GM19395 (cell line): ENCODE results near the gene LDLRAD4.

Experiments used
- ATAC-seq: cut with Tn5 transposase; IDR thresholded peaks from one replicate; pipeline ENCODE4 v1.9.1; 2021; ENCODE audit warnings: mild to moderate bottlenecking, moderate library complexity; ENCODE audit not compliant: unreplicated experiment

Gene LDLRAD4

DNA sequence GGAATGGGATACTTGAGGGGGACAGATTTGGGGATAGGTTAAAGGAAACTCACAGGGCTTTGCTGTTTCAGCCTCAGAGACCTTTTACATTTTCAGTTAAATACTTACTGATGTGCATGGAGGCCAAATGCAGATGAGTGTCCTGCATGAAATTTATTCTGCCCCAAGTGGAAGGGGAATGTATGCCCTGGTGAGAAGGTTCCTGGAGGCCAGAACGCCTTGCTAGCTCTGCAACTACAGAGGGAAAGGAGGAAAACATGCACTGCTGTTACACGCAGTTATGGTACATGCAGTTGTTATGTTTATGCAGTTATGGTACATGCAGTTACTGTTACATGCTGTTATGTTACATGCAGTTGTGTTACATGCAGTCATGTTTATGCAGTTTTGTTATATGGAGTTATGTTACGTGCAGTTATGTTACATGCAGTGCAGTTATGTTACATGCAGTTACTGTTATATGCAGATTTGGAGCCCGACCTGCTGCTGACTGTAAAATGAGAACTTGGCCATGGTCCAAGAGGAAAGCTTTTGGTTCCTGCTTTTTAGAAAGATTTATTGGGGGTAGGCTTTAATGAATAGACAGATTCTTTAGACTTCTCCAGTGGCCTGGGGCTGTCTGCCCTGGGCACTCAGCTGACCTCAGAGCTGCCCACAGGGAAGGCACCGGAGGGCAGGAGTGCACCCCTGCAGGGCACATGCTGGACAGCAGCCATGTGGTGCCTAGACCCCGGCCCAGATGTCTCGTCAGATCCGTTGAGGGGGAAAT, 84.1 kb downstream of the LDLRAD4 start:
- ATAC-seq = no peak

DNA sequence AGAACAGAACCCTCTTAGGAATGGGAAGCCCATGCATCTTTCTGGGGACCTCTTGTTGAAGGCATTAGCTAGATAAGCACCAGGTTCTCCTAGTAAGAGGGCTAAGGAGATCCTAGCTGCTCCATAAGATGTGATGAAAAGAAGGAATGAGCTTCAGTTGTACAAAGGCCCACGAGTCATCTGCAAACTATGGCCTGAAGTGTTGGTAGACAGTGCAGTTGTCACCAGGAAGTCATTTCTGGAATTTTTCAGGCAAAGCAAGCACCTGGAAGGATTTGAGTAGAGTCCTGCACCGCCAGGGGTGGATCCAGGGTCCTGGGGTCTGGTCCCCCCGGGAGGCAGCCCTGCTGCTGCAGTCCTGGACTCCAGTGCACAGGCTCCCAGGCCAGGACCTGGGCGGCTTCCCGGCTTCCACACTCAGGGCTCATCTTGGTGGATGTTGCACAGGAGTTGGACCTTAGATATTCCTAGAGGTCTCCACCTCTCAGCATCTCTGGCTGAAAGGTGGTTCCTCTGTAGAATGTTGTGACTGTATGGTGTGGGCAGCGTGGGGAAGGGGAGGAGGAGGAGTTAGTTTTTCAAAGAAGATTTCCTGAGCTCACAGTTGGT, 85.3 kb downstream of the LDLRAD4 start:
- ATAC-seq = no peak

DNA sequence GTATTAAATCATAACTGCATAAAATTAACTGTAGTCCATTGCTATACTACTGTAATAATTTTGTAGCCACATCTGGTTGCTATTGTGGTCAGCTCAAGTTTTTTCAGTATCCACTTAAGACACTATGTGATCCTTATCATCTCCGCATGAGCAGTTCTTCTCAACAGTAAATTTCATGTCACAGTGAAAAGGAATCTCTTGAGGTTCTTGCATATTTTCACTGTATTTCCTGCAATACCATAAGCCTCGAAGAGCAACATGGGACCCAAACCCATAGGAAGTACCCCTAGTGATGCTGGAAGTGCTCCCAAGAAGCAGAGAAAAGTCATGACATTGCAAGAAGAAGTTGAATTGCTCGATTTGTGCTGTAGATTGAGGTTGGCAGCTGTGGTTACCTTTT, 86.7 kb downstream of the LDLRAD4 start:
- ATAC-seq = no peak

DNA sequence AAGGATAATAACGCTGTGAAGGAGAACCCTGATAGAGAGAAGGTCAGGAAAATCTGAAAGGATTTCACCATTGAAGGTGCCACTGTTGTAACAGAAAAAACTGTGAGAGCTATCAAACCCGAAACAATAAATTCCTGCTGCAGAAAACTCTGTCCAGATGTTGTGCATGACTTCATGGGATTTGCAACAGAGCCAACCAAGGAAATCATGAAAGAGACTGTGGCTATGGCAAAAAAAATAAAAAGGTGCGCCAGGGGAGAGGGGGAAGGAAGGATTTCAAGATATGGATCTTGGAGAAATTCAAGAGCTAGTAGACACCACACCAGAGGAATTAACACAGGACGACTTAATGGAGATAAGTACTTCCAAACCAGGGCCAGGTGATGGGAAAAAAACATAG, 88.0 kb downstream of the LDLRAD4 start:
- ATAC-seq = no peak

DNA sequence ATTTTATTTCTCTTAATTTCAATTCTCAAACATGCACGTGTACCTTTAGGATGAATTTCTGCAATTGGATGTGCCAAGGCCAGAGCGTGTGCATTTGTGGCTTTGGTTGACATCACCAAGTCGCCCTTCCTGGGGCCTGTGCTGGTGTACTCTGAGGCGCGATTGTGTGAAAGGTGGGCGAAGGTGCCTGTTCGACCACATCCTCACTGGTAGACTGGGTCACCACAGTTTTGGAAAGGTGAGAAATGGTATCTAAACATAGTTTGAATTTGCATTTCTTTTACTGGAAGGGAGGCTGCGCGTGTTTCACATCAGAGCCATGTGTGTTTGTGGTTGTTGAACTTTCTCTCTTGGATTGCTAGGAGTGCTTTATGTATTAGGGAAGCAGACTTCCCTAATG, 89.8 kb downstream of the LDLRAD4 start:
- ATAC-seq = no peak

DNA sequence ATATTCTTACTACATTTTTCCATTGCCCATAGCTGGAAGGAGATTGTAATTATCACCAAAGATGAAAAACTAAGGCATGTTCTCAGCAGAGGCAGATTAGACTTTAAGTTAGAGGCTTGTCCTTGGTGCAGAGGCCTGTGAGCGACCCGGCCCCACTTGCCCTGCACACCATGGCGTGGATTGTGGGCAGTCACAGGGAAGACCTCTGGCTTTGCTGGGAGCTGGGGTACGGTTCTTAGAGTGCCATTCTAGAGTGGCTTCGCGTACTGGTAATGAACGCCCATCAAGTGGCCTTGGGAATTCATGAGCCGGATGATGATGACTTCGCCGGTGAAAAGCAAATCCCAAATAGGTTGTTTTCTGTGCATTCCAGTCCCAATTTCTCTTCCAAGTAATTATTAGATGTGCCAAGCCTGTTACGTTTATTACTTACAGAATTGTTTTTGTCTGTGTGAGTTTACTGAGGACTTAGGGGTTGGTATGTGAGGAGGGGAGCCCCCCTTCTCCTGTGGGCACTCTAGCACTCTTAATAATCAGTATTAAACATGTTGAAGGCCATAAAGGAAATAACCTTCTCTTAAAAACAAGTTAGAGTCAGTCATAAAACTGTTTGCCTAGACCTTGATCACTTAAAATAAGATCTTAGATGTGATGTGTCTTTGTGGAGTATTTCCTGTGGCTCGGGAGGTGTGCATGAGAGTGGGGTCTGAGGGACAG, 90.6 kb downstream of the LDLRAD4 start:
- ATAC-seq = no peak

DNA sequence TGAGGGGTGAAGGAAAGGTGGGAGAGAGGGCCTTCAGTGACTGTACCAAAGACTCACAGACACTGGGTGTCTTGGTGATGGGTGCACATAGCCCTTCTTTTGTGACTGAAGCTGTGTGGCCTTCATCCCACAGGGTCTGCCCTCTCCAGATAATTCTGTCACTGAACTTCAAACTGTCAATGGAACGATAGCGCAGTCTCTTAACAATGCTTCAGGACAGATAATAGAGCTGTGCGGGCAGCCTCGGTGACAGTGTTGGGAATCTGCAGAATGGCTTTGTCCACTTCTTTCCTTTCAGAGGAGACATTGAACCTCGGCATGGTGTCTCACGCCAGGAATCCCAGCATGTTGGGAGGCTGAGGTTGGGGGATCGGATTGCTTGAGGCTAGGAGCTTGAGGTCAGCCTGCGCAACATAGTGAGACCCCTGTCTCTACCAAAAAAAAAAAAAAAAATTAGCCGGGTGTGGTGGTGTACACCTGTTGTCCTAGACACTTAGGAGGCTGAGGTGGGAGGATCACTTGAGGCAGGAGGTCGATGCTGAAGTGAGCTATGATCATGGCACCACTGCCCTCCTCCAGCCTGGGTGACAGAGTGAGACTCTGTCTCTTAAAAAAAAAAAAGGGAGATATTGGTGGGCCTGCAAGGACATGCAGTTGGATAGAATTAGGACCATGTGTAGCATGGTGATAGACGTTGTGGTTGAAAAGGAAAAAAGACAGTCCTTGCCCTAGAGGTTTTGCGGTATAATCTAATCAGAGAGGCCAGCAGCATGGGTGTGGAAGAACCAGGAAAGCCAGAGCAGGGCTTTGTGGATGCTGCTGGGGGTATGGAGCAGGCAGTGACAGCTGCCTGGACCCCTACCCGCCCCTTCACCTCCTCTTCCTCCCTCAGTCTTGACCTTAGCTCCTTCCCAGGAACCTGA, 91.4 kb downstream of the LDLRAD4 start:
- no peak for ATAC-seq

DNA sequence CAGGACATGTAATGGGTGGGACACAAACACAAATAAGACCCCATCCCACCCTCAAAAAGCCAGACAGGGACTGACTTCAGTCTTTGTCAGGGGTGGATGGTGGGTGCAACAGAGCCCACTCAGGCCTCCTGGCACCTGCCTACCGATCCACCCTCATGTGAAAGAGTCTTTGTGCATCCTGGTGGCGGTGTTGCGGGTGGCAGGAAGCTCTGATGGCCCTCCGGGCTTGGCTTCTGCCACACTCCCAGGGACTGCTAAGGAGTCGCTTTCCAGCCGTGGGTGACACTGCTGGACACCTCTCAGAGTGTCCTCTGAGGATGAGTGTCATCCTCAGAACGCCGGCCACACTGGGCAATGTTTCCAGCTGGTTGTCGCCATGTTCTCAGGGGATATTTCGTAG, 92.6 kb downstream of the LDLRAD4 start:
- ATAC-seq = no peak

DNA sequence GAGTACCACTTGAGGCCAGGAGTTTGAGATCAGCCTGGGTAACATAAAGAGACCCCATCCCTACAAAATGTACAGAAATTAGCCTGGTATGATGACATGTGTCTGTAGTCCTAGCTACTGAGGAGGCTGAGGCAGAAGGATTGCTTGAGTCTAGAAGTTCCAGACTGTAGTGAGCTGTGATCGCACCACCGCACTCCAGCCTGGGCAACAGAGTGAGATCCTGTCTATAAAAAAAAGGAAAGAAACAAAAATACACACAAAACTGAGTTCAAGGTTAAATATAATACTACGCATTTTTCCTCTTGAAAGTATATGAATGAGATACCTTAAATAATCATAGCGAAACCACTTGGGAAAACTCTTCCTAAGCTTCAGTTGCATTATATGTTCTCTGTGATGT, 94.0 kb downstream of the LDLRAD4 start:
- no peak for ATAC-seq

DNA sequence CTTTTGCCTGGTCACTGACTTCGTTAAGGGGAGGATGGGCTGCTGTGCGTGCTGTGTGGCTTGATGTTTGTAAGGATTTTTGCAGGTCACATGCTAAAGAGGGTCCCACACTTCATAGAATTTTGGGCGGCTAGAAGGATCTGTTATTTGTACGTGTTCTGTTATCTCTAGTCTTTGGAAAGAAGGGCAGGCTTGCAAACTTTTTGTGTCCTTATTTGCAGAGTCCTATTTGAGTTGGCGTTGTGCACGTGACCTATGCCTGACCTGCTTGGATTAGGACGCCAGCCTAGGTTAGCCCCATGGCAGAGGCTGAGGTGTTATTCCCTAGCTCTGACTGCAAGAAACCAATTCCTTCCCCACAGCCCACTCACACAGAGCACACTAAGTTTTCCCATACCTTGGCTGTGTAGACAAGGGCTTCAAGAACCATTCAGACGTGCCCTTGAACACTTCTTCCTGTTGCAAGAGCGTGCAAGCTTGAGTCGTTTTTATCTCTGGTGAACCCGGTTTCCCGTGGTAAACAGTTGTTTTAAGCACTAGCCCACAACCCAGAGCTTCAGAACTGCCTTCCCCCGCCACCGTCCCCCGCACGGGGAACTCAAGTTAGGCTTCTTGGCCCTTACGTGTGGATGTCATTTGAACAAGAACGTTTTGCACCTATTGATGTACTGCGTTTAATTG, 94.6 kb downstream of the LDLRAD4 start:
- no peak for ATAC-seq

DNA sequence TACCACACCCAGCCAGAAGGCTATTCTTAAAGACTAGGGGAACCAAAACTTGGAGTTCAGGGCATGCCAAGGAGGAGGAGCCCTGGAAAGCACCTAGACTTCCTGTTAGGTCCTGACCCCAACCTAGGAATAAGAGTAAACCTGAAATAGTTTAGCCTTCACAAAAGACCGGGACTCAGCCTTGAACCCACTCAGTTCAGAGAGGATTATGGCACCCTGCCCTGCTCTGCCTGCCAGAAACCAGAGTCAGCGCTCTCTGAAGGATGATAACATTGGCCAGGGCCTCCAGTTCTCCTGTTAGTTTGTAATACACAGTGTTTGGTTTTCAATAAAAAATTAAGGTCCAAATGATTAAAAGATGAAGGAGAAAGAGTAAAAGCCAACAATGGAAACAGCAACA, 96.4 kb downstream of the LDLRAD4 start:
- no peak for ATAC-seq

DNA sequence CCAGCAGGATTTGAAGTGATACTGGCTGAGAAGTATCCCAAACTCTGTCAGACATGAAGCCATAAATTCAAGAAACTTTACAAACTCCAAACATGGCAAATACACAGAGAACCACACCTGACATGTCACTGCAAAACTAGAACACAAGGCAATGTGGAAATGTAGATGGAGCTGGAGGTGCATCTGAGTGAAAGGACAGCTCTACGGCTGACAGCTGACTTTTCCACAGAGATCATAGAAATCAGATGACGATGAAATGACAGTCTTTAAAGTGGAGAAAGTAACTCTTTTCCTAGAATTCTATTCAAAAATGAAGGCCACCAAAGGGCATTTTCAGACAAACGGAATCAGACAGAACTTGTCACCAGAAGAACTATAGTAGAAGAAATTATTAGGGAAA, 97.5 kb downstream of the LDLRAD4 start:
- ATAC-seq = no peak

DNA sequence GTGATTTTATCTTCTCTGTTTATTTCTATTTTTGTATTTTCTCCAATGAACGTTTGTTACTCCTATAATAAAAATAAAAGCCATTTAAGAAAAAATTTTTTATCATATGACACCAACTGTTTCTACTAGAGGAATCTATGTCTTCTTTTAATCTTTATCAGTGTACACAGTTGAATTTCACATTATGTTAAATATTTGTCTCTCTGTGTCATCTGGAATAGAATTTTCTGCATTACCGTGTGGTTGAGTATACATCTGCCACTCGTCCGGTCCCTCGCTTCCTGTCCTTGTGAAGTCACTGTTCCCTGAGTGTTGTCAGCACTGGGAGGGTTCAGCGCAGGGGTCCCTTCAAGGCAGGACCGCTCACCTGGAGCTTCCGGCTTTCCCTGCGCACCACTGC, 99.2 kb downstream of the LDLRAD4 start:
- ATAC-seq = no peak

DNA sequence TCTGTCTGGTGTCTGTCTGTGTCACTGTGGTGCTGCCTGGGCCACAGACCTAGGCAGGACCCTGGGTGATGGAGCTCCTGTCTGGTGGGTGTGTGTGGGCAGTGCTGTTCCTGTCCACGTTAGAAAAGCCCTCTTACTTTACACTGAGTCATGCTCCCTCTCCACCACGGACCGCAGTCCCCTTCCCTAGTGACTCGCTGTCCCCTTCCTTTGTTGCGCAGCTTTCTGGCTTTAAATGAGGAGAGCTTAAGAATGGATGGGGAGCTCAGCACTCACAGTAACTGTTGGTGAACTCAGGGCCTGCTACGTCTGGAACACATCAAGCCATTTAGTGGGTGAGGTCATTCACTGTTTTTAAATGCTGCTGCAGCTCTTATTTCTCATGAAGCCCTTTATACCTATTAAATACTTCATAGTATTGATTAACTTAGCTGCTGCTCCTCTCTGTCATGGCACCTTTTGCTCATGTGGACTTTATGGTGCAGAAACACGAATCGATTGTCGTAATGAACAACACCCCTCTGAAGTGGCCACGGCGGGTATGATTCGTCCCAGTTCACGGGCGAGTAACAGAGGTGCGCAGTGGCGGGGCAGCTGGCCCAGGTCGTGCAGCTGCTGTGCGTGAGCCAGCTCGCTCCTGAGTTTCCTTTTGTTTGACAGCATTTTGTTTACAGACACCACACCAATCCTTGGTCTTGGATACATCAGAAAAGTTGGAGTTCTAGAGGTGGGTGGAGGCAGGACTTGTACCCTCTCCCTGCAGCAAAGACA, 100.4 kb downstream of the LDLRAD4 start:
- ATAC-seq = no peak

DNA sequence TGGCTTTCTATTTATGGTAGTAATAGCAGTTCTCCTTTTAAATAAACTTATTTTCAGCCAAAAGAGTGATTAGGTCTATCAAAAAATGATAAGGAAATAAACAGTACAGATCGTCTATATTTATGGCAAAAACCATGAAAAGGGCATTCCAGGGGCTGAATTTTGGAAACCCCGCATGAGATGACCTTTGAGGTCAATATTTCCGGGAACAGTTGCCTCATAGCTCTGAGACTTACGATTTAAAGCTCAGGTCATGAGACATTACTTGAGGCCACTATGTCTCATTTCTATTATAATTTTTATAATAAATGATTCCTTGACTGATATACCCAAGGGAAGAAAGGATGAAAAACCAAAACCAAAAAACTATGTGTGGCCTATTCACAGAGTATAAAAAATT, 101.1 kb downstream of the LDLRAD4 start:
- no peak for ATAC-seq

DNA sequence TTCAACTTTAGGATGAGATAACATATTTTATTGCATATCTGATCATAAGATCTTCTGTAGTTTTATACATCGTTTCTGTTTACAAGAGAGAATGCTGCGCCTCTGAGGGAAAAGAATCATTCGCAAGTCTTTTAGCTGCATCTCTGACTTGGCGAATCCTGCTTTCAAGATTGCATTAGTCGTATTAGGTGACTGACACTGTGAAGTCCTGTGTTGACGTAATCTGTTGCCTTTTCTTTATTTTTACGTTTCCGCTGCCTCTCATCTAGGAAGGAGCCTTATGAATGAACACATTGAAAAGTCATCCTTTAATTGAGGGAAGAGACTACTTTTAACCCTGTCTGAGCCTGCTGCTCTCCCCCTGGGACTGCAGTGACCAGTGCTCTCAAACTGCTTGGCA, 101.5 kb downstream of the LDLRAD4 start:
- ATAC-seq = no peak

DNA sequence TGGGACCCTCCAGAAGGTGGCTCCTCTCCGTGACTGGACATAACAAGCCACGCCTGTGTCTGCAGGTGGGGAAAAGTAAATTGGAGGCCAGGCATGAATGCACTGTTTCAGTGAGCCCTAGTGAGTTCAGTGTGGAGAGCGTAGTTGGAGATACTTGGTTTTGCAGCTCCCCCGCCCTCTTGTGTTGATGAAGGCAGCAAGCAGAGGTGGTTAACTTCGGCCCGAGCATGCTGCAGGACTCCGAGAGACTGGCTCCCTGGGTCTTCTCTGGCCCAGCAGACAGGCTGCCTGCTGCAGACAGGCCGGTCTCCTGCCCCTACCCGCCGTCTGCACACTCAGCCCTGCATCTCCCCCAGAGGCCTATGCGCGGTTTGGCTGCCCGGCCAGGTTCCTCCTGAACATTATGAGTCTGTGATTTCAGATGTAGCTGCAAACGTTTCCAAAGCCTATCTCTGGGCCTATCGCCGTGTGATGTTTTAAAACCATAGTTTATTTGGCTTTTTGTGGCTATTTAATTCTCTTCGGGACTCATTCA, 102.4 kb downstream of the LDLRAD4 start:
- no peak for ATAC-seq

DNA sequence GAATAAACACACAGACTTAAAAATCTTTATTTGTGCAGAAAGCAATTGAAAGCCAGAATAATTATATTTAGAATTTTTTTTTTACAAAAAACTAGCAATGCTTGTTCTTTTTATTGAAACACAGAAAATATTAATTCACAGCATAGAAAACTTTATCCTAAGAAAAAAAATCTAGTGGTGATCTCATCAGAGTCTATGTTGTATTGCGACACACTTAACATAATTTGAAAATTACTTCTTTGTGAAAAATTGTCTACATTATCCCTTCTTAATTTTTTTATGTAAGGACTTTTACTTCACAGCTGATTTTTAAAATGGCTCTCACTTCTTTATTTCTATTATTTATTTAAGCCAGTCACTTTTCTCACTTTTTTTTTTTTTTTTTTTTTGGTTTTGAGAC, 103.4 kb downstream of the LDLRAD4 start:
- ATAC-seq = no peak

DNA sequence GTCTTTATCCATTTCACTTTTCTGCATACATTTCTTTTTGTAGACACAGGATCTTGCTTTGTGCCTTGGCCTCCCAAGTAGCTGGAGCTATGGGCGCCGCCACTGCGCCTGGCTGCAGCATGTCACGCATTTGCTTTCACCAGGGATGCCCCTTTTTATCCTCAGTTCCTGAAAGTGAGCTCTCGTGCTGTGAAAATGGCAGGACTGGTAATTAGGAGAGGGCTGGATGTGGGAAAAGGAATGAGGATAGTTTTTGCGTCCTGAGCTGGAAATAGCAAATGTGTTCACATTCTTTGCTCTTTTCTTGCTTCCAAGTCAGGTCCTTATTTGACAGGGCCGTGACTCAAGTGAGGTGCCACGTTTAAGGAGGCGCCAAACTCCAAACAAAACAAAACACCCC, 104.6 kb downstream of the LDLRAD4 start:
- ATAC-seq = no peak

DNA sequence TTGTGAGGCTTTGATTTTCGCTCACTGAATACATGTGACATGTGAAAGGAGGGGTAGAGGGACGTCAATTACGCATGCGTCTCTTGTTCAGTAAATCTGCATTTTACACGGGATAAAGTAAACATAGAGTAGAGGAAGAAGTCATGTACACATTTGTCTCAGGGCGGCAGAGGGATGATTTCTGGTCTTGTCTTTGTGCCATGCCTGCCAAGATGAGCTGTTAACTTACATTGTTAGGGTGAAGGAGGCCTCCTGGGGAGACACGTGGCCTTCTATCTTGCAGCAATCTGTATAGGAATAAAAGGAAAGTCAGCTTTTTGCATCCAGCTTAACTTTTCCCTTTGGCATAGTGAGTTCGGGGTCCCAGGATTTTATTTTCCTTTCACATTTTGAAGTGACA, 106.3 kb downstream of the LDLRAD4 start:
- ATAC-seq = no peak
